ENCODE measurements around the gene PLK4.

Gene PLK4
- long read RNA-seq, donor 1, transcript PLK4-206 (6 exons, 811 nt), result major isoform, 5 of 6 reads
- long read RNA-seq, donor 1, partial matches to known transcripts, result 0 of 6 reads
- long read RNA-seq, donor 1, other reads (novel, unspliced or antisense), result 0 of 6 reads
- long read RNA-seq, donor 2, partial matches to known transcripts, result 0 of 1 reads
- long read RNA-seq, donor 2, other reads (novel, unspliced or antisense), result 0 of 1 reads
- long read RNA-seq, donor 3, partial matches to known transcripts, result 0 of 1 reads
- long read RNA-seq, donor 3, other reads (novel, unspliced or antisense), result 0 of 1 reads
- long read RNA-seq, donor 4, partial matches to known transcripts, result 0 of 5 reads
- long read RNA-seq, donor 4, other reads (novel, unspliced or antisense), result 0 of 5 reads
- long read RNA-seq, donor 5, partial matches to known transcripts, result 0 of 5 reads
- long read RNA-seq, donor 5, other reads (novel, unspliced or antisense), result 0 of 5 reads
- long read RNA-seq, donor 6, result 0 reads
- long read RNA-seq, donor 7, partial matches to known transcripts, result 0 of 3 reads
- long read RNA-seq, donor 7, other reads (novel, unspliced or antisense), result 0 of 3 reads
- long read RNA-seq, donor 8, transcript PLK4-206 (6 exons, 811 nt), result major isoform, 5 of 5 reads
- long read RNA-seq, donor 8, partial matches to known transcripts, result 0 of 5 reads
- long read RNA-seq, donor 8, other reads (novel, unspliced or antisense), result 0 of 5 reads

- peak; percentile 93 for DNase-seq
Measured at GRCh38 chr4:127880763-127881562, at the start of gene PLK4. TSS of gene PLK4 (plus strand) at chr4:127880893. CDS start at chr4:127881135, 242 bp downstream.

GRCh38 chr4:127832585-127832984, 48.1 kb upstream of the PLK4 start:
- DNase-seq, result no peak

DNA sequence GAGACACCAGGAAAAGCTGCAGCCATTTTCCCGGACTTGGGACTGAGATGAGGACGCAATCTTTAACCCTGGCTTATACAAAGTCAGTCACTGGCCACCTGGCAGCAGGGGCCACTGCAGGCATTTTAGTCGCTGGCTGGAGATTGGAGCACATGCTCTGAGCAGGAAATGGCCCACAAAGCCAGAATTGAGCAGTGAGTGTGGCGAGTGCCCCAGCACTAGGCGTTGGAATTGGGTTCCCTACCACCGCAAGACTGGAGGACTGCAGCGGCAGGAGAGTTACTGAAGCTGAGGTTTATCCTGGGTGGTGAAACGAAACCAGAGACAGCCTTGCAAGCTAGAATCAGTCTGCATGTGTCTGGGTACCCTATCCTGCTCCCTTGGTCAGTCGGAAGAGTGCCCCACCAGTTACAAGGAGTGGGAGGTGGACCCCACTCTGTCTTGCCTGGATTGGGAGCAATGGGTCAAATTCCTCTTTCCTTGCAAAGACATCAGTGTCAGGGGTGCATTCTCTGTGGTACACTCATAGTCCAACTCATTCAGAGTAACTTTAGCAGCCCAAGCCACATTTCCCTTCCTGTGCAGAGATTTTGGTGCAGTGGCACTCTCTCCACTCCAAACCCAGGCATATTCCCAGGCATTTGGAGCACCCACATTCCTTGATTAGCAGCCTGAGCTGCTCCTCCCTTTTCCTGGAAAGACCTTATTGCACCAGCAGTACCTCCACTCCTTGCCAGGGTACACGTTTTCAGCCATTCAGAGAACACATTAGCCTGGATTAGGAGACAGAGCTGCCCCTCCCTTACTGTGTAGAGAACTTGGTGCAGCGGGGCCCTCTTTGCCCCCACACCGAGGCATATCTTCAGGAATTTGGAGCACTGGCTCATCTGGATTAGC, 36.7 kb upstream of the PLK4 start:
- DNase-seq, result no peak

DNA sequence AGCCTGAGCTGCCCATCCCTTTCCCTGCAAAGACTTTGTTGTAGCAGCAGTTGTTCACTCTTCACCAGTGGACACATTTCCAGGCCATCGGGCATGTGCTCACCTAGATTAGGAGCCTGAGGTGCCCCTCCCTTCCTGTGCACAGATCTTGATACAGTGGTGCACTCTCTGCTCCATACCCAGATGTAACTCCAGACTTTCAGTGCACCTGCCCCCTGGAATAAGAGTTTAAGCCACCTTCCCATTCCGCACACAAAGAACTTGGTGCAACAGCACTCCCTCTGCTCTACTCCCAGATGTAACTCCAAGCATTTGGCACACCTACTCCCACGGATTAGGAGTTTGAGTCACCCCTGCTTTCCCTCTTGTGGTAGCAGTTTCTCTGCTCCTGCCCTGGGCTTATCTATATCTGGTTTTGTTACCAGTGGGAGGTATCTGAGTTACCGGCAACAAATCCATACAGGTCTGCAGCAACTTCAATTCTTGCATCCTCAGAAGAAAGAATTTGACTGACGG, 36.0 kb upstream of the PLK4 start:
- DNase-seq, result no peak

GRCh38 chr4:127846061-127846460, 34.6 kb upstream of the PLK4 start:
- DNase-seq, result no peak

DNA sequence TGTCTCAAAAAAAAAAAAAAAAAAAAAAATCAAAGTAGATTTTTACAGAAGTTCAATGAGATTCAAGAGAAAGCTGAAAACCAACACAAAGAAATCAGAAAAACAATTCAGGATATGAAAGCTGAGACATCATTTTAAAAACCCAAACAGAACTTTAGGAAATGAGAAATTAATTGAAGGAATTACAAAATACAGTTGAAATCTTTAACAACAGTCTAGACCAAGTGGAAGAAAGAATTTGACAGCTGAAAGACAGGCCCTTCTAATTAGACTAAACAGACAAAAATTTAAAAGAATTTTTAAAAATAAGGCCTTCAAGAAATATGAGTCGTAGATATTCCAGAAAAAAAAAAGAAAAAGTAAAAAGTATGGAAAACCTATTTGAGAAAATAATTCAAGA, 33.9 kb upstream of the PLK4 start:
- no peak for DNase-seq

DNA sequence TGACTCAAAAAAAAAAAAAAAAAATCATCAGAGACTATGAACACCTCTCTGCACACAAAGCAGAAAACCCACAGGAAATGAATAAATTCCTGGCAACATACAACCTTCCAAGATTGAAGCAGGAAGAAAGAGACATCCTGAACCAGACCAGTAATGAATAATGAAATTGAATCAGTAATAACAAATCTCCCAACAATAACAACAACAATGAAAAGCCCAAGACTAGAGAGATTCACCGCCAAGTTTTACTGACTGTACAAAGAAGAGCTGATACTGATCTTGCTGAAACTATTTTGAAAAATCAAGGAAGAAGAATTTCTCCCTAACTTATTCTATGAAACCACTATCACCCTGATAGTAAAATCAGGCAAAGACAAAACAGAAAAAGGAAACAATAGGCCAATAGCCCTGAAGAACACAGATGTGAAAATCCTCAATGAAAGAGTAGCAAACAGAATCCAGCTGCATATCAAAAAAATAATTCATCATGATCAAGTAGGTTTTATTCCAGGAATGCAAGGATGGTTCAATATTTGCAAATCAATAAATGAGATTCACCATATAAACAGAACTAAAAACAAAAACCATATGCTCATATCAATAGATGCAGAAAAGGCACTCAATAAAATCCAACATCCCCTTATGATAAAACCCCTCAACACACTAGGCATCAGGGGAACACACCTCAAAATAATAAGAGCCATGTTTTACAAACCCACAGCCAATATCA, 31.0 kb upstream of the PLK4 start:
- DNase-seq, result no peak

DNA sequence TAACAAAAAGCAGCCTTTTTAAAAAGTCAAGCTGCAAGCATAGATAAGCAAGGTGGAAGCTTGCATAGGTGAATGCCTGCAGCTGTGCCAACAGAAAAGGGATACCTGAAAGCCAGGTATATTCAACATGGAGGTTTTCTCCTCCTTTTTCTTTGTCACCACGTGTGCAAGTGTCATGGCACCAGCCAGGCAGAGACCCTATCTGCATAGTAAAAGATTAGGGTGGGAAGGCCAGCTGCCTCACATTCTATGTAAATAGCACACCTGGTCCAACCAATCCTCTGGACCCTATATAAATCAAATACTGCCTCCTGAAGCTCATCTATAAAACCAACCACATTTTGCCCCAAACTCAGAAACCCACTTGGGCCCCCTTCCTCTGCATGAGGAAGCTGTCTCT, 28.0 kb upstream of the PLK4 start:
- DNase-seq, result no peak

GRCh38 chr4:127856196-127856812, 24.4 kb upstream of the PLK4 start:
- DNase-seq, result no peak

DNA sequence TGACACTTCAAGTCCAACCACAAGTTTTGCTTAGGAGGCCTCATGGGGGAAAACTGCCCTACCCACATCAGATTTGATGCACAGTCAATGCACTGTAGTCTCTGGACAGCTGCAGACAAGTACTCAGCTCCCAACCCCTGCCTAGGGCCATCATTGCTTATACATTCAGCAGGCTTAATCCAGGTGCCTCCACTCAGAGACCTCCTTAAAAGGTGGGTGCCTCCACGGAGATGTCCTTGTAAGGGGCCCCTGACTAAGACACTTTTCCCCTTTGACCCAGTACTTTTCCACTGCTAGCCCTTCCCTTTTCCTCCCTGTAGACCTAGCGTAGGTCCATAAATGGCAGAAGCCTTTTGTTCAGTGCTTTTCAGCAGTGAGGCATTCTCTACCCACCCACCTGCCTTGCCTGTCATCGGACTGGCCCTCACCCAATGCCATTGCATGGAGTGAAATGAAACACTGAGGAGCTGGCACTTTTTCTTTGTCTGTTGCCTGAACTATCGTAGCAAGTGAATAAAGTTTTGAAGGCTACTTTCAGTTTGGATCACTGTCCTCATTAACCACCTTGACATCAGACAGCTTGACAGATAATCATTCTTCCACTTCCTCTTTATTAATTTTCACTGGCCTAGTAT, 23.8 kb upstream of the PLK4 start:
- DNase-seq, result no peak

DNA sequence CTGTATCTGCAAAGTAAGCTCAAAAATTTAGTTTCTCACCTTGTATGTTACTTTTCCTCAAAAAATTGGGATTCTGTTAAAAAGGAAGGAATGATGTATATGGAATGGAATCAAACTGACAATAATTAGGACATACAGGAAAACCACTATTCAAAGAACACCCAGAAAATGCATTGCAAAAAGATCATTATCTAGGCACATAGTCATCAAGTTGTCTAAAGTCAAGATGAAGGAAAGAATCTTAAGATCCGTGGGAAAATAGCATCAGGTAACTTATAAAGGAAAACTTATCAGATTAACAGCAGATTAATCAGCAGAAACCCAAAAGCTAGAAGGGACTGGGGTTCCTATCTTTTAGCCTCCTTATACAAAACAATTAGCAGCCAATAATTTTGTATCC, 23.1 kb upstream of the PLK4 start:
- DNase-seq, result no peak

GRCh38 chr4:127868196-127868595, 12.5 kb upstream of the PLK4 start:
- DNase-seq, result no peak

DNA sequence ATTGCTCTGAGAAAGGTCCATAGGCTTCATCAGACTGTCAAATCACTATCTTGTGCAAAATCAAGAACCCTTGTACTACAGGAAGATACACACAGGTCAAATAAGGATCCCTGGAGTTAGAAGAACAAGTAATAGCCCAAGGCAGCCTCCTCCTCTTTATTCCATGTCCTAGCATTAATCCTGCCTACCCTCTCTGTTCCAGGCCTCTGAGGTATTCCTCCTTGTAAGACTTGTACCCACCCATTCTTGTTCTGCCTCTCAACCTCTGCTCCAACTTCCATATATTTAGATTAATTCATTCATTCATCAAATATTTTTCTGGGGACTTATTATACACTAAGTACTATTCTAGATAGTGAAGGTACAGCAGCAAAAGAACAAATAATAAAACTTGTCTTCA, 10.4 kb upstream of the PLK4 start:
- no peak for DNase-seq

DNA sequence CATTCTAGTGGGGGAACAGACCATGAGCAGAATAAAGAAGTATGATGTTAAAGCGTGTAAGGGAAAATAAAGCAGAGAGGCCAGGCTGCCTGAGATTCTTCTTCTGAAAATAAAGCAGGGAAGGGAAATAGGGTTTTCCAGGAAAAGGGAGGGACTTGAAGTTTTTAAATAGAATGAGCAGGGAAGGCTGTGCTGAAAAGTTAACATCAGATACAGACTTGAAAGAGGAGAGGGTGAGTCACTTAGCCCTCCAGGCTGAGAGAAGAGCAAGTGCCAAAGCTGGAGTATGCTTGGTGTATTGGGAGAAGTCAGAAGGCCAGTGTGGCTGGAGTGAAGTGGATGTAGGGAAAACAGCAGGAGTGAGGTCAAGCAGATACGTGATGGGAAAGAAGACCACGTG, 10.0 kb upstream of the PLK4 start:
- no peak for DNase-seq

GRCh38 chr4:127875791-127876190, 4.9 kb upstream of the PLK4 start:
- no peak for DNase-seq

DNA sequence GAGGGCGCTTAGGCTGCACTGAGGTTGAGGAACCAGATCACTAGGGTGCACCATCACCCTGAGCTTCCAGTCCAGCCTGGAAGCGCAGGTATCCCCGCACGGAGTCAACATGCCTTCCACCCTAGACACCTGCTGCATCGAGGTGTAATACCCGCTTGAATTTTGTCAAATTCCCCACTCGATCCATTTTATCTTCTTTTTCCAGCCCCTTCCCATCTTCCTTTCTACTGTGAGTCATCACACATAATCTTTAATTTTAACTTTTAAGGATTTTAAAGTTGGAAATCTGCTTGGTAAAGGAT, 821 bp downstream of the PLK4 start:
- DNase-seq, result no peak

- no peak for DNase-seq
Measured at GRCh38 chr4:127888559-127888958, 7.9 kb downstream of the PLK4 start.

DNA sequence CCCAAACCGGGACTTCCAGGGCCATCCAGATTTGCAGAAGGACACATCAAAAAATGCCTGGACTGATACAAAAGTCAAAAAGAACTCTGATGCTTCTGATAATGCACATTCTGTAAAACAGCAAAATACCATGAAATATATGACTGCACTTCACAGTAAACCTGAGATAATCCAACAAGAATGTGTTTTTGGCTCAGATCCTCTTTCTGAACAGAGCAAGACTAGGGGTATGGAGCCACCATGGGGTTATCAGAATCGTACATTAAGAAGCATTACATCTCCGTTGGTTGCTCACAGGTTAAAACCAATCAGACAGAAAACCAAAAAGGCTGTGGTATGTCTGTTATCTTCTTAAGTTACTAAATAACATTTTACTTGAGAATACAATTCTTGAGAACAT, 9.2 kb downstream of the PLK4 start:
- DNase-seq, result no peak

DNA sequence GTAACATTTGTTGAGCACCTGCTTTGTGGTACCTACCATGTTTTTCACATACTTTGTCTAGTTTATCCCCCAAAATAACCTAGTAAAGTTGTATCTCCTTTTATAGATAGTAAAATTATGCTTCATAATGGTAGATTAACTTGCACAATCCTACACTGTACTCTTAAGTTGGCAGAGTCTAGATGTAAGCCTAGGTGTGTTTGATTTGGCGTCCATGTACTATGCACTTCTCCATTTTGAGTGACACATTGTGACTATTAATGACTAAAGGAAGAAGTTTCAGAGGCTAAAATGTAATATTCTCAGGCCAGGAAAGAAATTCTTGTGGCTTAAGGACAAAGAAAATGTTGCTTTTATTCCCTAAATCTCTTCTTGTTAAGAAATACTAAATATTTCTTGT, 15.4 kb downstream of the PLK4 start:
- no peak for DNase-seq

DNA sequence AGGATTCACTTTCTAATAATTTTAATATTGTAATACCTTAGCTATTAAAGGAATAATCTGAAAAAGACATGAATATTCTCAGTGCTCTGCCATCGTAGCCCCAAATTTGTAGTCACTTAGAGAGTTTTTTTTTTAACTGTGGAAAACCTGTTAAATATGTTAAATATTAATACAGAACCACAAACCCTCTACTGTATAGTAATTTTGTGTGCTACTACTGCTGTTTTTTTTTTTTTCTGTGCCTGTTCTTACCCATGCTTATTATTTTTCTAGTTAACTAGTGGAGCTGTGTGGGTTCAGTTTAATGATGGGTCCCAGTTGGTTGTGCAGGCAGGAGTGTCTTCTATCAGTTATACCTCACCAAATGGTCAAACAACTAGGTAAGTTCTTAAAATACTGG, 15.8 kb downstream of the PLK4 start:
- no peak for DNase-seq

Measured in right kidney (tissue), 9 donors.